ENCODE measurements around the gene PRRX2. TPM values are rescaled to one million over a fixed set of nuclear protein-coding genes. Genes with fewer than 3 reads are reported as not detected.

The PRRX2 gene
- total and polyA plus RNA-seq, 9 of the 15 experiments (the other 6 are each of a cell fraction or from before 2014, with no cell fraction given) = 0.21 TPM; not detected in 8

- TF ChIP-seq ZNF407 (IDR thresholded peaks at IDR 0.05; ENCODE audit: low read depth) (no peak), STAT5B (CRISPR knock-in tag; IDR thresholded peaks at IDR 0.05) (no peak), ESRRB (CRISPR knock-in tag; IDR thresholded peaks at IDR 0.05; ENCODE audit: borderline replicate concordance) (no peak), ZEB2 (IDR thresholded peaks at IDR 0.05) (no peak), KDM5B (IDR thresholded peaks at IDR 0.05; ENCODE audit: insufficient replicate concordance, low read depth, low read length) (no peak), PRMT5 (CRISPR knock-in tag; IDR thresholded peaks at IDR 0.05) (no peak), ZKSCAN8 (CRISPR knock-in tag; IDR thresholded peaks at IDR 0.05) (no peak)
- TF ChIP-seq, protein P1, sequence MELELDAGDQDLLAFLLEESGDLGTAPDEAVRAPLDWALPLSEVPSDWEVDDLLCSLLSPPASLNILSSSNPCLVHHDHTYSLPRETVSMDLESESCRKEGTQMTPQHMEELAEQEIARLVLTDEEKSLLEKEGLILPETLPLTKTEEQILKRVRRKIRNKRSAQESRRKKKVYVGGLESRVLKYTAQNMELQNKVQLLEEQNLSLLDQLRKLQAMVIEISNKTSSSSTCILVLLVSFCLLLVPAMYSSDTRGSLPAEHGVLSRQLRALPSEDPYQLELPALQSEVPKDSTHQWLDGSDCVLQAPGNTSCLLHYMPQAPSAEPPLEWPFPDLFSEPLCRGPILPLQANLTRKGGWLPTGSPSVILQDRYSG (tag; conservative IDR thresholded peaks at IDR 0.05; ENCODE audit: low read depth) = no peak
- TF ChIP-seq, protein P2, sequence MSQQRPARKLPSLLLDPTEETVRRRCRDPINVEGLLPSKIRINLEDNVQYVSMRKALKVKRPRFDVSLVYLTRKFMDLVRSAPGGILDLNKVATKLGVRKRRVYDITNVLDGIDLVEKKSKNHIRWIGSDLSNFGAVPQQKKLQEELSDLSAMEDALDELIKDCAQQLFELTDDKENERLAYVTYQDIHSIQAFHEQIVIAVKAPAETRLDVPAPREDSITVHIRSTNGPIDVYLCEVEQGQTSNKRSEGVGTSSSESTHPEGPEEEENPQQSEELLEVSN (IDR thresholded peaks at IDR 0.05; ENCODE audit: borderline replicate concordance in 1 of 2, extremely low read depth in 1 of 2, insufficient read depth in 1 of 2, insufficient read length in 1 of 2, low read depth in 1 of 2, low read length in 1 of 2, poor library complexity in 1 of 2, severe bottlenecking in 1 of 2) = peak in 1 of 2 experiments; percentile 66
- TF ChIP-seq, protein P3, sequence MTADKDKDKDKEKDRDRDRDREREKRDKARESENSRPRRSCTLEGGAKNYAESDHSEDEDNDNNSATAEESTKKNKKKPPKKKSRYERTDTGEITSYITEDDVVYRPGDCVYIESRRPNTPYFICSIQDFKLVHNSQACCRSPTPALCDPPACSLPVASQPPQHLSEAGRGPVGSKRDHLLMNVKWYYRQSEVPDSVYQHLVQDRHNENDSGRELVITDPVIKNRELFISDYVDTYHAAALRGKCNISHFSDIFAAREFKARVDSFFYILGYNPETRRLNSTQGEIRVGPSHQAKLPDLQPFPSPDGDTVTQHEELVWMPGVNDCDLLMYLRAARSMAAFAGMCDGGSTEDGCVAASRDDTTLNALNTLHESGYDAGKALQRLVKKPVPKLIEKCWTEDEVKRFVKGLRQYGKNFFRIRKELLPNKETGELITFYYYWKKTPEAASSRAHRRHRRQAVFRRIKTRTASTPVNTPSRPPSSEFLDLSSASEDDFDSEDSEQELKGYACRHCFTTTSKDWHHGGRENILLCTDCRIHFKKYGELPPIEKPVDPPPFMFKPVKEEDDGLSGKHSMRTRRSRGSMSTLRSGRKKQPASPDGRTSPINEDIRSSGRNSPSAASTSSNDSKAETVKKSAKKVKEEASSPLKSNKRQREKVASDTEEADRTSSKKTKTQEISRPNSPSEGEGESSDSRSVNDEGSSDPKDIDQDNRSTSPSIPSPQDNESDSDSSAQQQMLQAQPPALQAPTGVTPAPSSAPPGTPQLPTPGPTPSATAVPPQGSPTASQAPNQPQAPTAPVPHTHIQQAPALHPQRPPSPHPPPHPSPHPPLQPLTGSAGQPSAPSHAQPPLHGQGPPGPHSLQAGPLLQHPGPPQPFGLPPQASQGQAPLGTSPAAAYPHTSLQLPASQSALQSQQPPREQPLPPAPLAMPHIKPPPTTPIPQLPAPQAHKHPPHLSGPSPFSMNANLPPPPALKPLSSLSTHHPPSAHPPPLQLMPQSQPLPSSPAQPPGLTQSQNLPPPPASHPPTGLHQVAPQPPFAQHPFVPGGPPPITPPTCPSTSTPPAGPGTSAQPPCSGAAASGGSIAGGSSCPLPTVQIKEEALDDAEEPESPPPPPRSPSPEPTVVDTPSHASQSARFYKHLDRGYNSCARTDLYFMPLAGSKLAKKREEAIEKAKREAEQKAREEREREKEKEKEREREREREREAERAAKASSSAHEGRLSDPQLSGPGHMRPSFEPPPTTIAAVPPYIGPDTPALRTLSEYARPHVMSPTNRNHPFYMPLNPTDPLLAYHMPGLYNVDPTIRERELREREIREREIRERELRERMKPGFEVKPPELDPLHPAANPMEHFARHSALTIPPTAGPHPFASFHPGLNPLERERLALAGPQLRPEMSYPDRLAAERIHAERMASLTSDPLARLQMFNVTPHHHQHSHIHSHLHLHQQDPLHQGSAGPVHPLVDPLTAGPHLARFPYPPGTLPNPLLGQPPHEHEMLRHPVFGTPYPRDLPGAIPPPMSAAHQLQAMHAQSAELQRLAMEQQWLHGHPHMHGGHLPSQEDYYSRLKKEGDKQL (CRISPR knock-in tag; IDR thresholded peaks at IDR 0.05; ENCODE audit: borderline replicate concordance) = no peak
Measured at GRCh38 chr9:129720181-129720864, 54.9 kb downstream of the PRRX2 start (continued).

All from K562 (cell line).